GM13976 (cell line): Measurements from ENCODE around the gene NLRC5.
"Not testable (repeated sequence)": the region's sequence is repeated elsewhere in the genome, so short reads cannot be mapped to it uniquely, and the experiment has no call there.

Experiments
- DNase-seq: peaks from one replicate; pipeline ENCODE4 v3.0.0; 2012; ENCODE audit warnings: low spot score
- CTCF ChIP-seq: IDR thresholded peaks from 2 replicates; pipeline ENCODE4 v1.5.1; 2012; ENCODE audit warnings: borderline replicate concordance, mild to moderate bottlenecking; ENCODE audit not compliant: insufficient read depth; ENCODE audit errors: extremely low read depth, missing control alignments, control extremely low read depth
- in situ Hi-C: fragments of 300-500 bp; cut with MboI; formaldehyde crosslinking; loops from one replicate; pipeline ENCODE4 v1.12.0; 2022; ENCODE audit warnings: low sequenced_read_pairs, mixed read lengths, inconsistent platforms; ENCODE audit not compliant: unreplicated experiment

NLRC5 gene

DNA sequence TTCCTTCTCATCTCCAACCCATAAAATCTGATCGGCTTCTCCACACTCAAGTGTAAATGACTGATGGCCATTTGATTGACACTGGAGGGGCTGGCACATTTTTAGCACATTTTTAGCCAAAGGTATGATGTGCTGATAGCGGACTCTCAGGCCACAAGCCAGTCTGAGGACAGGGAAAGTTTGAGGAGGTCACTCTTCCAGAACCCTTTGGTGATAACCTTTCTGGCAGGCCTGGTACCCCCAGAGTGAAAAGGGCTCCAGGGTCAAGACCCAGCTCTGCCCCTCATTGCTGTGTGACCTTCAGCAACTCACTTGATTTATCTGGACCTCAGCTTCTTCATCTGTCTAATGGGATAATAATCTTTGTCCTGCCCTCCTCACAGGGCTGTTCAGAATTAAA, 1.7 kb upstream of the NLRC5 start:
- in situ Hi-C loops = no loop called here
- TF ChIP-seq CTCF = no peak
- DNase-seq = no peak

DNA sequence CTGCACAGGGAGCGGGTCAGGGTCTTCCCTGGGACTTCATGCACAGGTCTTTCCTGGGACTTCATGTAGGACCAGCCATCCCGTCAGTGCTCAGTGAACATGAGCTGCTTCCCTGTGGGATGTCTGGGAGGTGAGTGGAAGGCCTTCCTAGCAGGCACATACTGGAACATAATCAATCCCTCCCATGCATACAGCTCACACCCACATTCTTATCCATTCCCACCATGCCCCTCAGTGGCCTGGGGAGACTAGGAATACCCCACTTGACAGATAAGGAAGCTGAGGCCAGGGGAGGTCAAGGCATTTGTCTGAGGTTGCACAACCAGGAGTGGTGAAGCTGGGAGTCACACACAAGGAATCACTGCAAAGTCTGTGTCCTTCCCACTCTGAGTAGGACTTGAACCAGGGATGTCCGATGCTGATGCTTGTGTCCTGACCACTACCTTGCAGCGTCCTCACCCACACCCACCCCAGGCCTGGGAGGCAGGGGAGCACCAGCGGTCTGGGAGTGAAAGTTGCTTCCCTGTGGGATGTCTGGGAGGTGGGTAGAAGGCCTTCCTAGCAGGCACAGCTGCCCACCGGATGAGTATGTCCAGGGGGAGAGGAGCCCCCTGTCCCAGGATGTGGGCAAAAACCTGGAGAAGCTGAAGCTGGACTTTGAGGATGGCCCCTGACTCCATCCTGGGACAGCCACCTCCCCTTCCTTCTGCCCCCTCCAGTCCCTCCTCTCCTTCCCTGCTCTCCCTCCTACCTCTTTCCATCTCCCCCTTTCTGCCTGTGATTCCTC, 1.0 kb upstream of the NLRC5 start:
- in situ Hi-C loops = no loop called here
- TF ChIP-seq CTCF = no peak
- DNase-seq = no peak

DNA sequence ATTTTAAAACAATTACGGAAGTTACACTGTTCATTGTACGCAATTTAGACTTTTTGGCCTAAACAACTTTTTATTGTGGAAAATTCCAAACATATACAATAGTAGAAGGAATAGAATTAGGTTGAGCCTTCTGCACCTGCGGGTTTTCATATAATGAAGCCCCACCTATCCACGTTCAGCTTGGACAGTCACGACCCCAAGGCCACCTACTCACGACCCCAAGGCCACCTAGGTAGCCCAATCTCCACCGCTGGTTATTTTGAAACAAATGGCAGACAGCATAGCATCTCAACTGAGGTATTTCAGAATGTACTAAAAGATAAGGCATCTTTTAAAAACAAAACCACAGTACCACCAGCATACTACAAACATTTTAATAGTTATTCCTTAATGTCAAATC, 631 bp downstream of the NLRC5 start:
- DNase-seq = no peak
- in situ Hi-C loops = no loop called here
- TF ChIP-seq CTCF = no peak

DNA sequence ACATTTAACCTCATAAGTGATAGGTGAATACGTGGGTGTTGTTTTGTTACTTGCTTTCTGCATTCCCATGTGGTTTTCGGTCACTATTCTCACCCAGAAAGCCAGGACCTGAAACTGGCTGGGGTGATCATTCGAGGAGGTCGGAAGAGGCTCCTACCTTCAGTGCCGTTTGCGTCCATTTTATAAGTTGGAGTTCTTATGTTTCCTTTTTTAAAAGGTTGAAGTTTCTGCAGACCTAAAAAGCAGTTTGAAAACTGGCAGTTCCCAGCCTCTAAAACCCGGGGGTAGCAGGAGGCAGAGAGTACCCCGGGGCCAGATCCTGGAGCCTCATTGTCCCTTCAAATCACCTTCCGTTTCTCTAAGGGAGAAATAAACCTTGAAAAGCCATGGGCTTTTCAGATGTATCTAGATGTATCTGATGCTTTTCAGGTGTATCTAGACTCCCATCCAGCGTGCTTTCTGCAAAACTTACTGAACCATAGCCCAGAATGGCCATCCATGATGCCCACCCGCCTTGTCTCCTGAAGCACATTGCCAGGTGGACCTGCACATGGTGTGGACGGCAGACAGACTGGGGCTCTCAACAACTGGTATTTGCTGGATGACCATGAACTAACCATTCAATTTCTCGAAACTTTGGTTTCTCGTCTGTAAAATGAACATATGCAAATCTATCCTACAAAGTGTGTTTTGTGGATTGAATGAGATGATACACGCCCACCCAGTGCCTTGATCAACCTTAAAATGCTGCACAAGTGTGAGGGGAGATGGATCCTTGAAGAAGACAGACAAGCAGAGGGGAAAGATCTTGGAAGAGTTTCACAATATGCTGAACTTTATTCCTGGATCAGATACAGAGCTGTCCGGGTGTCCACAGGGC, 1.3 kb downstream of the NLRC5 start:
- no peak for TF ChIP-seq CTCF
- in situ Hi-C loops = no loop called here
- no peak for DNase-seq

DNA sequence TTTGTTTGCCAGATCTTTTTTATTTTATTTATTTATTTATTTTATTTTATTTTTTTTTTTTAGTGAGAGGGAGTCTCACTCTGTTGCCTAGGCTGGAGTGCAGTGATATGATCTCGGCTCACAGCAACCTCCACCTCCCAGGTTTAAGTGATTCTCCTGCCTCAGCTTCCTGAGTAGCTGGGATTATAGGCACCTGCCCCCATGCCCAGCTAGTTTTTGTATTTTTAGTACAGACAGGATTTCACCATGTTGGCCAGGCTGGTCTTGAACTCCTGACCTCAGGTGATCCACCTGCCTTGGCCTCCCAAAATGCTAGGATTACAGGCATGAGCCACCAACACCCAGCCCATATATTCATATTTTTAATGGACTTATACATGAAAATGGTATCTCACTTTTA, 3.1 kb downstream of the NLRC5 start:
- DNase-seq, in situ Hi-C loops: not testable (repeated sequence)

GRCh38 chr16:56993204-56993603, 3.8 kb downstream of the NLRC5 start:
- in situ Hi-C loops = no loop called here
- DNase-seq = no peak
- no peak for TF ChIP-seq CTCF

DNA sequence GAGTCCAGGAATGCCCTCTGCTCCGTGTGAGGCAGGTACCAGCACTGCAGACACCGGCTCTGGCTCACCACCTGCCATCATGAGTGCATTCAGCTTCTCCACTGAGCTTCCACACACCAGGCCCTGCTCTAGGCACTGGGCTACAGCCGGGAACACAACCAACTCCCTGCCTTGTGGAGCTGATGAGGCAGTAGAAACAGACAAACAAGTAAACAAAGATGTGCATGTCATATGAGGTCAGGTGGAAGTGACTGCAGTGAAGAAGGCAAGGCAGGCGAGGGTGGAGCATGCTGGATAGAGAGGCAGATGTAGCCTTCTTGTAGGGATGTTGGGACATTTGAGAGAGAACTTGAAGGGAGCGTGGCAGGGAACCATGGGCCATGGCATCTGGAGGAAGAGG, 5.0 kb downstream of the NLRC5 start:
- no peak for DNase-seq
- in situ Hi-C loops = no loop called here
- no peak for TF ChIP-seq CTCF
